OCI-M2 (cell line): ENCODE measurements around the gene DNAJB6.
A peak's percentile ranks its signal among the peaks of the same experiment; 100 is the strongest.

ENCODE experiments used
- DNase-seq: peaks from one replicate; lab custom pipeline; 2025; ENCODE audit not compliant: unreplicated experiment; lab: John Stamatoyannopoulos, UW

Gene DNAJB6

DNA sequence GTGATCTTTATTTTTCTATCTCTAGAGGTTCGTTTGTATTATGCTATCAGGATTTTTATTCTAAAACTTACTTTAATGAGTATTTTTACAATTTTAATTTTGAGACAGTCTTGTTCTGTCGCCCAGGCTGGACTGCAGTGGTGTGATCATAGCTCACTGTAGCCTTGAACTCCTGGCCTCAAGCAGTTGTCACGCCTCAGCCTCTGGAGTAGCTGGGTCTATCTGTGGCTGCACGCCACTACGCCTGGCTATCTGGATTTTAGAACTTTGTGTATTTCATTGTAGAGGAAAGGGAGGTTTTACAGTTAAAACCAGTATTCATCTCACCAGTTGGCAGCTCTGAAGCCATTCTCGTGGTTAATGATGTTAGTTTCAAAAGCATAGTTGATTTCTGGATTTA is 25.9 kb downstream of the DNAJB6 start:
- no peak for DNase-seq

DNA sequence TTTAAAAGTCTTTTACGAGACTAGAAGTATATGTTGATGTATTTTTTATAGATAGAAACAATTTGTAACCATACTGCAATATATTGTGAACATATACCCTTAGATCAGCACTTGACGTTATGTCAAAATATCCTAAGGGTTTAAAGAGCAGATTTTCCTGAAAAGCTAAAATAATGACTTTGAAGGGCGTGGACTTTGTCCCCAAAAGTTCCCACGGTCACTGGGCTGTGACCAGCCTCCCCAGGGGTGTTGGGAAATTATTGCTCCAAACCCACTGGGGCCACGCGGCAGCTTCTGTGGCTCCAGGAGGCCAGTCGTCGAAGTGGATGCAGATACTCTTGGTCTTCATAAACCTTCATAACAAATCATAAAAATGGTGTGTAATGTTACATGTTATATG is 29.9 kb downstream of the DNAJB6 start:
- DNase-seq = no peak

DNA sequence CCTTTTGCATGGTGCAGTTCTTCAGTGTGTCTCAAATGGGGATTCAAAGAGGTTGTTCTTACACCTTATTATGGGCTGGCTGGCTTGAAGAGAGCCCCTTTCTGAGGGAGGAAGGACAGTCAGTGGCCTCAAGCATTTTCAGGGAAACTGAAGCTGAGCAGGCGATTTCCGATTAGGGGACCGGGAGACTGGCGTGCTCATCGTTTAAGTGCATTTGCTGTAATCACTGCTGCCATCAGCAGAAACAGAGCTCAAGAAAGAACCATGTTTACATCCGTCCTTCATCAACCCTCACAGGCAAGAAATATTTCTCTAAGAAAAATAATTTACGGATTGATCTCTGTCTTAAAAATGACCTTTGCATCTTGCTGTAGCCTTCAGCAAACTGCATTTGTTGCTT is 32.2 kb downstream of the DNAJB6 start:
- DNase-seq = no peak

DNA sequence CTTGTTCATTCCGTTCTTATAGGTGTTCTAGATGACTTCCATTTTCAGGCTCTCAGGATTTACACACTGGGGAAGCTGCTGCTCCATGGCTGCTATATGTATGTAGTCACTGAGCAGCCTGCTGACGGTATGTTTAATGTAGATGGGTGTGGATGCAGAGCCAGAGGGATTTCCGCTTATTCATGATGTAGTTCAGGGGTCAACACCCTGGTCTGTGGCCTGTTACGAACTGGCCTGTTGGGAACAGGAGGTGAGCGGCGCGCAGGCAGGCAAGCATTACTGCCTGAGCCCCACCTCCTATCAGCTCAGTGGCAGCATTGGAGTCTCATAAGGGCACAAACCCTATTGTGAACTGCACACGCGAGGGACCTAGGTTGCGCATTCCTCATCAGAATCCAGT is 33.9 kb downstream of the DNAJB6 start:
- DNase-seq = no peak

DNA sequence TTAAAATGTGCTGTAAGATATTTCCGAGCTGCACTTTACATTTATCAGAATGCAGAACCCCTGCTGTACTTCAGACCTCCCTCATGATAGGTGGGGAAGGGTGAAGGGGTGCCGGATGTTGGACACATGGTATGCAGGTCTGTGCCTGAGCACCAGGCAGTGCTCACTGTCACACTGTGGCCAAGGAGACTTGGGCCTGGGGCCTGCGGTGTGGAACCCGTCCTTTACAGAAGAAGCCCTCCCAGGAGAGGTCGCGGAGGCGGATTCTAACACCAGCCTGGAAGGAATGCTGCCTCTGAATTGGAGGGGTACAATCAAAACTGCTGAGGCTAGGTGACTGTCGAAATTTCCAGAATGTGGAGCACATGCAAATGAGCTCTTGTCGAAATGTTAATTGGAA is 34.5 kb downstream of the DNAJB6 start:
- no peak for DNase-seq

DNA sequence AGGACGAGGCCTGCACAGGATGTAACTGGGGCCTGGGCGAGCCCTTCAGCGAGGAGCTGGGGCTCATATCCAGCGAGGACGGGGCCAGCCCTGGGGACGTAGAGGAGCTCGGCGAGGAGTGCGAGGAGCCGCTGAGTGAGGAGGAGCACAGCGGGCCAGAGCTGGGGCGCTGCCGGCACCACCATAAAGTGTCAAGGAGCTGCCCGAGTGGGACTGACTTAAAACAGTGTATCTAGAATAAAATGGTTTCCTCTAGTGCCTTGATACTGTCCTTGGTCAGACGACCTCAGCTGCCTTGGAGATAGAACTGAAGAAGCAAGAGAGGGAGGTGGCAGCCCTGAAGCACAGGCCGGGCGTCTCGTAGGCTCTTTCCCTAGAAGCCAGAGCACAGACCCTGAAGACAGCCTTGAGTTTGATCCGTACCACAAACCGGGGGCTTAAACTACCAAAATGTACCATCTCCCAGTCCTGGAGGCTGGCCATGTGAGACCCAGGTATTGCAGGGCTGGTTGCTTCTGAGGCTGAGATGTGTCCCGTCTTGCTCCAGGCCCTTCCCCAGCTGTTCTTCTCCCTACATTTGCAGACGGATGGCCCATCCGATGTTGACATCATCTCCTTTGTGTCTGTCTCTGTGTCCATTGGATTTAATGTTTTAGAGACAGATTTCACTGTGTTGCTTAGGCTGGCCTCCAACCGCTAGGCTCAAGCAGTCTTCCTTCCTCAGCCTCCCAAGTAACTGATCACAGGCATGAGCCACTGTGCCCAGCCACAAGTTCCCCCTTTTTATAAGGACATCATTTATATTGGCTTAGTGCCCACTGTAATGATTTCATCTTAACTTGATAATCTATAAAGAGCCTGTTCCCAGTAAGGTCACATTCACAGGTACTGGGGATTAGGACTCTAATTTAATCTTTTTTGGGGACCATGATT is 35.8 kb downstream of the DNAJB6 start:
- no peak for DNase-seq

DNA sequence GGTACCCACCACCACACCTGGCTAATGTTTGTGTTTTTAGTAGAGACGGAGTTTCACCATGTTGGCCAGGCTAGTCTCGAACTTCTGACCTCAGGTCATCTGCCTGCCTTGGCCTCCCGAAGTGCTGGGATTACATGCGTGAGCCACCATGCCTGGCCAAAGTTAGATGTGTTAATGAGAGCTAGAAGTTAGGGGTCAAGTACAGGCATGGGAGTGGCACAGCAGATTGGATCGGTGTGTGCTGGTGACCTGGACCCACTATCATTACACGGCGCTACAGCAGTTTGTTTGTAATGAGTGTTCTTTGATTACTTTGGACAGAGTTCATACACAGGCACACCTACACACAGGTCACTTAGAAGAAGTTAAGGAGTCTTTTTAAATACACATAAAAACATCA is 36.7 kb downstream of the DNAJB6 start:
- no peak for DNase-seq

DNA sequence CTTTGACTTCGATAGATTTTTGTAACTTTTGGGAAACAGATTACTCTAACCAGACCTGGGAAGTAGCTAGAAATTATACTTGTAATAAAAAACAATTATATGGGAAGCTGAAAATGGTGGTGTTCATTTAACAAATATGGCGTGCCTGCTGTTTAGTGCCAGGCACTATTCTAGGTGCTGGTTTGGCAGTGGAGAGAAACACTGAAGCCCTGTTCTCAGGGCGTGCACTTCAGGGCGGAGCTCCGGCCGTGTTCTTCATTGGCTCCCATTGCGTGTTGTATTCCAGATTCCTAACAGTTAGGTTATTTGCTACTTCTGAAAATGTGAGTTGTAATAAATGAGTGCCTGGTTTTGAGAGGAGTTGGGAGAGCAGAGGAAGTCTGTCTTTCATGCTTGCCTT is 38.6 kb downstream of the DNAJB6 start:
- no peak for DNase-seq

DNA sequence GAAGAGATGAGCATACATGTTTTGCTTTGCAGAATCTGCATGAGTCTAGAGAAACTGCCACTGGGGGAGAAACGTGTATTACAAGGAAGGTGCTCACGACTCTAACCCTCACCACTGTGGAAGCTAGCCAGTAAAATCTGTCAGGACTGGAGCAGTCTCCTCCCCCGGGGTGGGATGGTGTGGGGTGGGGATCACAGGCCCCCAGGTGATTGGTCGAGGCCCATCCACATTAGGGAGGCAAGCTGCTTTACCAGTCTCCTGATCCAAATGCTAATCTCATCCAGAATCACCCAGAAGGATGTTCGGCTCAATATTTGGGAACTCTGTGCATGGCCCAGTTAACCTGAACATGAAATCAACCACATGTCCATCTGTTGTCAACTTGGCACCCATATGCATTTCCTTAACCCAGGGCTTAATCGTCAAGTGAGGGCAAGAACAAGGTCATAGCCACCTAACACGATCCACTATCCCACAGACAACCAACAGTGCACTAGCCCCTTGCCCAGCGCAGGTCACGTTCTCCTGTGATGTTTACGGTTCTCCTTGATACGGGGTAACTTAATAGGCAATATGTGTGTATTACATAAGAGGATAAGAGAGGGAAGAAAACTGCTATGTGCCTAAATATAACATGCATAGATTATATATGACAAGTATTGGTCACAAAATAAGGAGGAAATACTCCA is 40.8 kb downstream of the DNAJB6 start:
- DNase-seq = no peak

DNA sequence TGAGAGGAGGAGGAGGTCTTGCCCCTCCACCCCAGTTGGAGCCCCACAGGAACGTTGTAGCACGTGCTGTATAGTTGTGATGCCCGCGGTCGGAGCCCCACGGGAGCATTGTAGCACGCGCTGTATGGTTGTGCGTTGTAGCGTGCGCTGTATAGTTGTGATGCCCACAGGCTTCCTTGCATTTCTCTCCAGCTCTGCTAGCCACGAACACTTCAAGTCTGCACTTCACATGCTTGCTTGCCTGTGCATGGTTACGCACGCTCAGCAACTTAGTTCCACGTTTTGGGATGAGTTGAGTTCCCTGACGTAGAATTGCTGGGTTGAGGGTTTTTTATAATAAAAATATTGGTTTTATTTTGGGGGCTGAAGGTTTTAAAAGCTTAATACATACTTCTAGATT is 41.6 kb downstream of the DNAJB6 start:
- DNase-seq = no peak

DNA sequence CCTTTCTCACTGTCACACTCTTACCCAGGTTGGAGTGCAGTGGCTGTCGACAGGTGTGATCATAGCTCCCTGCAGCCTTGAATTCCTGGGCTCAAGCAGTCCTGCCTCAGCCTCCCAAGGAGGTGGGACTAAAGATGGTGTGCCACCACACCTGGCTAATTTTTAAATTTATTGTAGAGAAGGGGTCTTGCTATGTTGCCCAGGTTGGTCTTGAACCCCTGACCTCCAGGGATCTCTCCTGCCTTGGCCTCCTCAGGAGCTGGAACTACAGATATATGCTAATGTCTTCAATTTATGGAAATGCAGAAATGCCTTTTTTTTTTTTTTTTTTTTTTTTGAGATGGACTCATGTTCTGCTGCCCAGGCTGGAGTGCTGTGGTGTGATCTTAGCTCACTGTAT is 42.7 kb downstream of the DNAJB6 start:
- DNase-seq = no peak

DNA sequence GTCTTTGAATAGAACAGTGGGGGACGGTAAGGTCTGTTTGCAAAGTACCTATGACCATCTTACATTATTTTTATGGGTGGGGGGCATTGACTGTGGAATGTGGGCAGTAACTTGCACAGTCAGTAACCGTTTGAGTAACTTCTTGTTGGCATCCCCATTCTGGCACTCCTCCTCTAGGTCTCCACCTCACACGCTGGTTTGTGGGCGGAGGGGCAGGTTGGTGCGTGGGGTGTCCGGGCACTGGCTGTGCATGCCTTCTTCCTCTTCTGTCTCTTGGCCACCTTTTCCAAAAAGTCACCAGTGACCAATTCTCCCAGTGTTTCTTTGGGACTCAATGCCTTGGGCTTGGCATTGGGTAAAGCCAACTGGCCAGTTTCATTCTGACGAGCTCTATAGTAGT is 43.6 kb downstream of the DNAJB6 start:
- DNase-seq = no peak

DNA sequence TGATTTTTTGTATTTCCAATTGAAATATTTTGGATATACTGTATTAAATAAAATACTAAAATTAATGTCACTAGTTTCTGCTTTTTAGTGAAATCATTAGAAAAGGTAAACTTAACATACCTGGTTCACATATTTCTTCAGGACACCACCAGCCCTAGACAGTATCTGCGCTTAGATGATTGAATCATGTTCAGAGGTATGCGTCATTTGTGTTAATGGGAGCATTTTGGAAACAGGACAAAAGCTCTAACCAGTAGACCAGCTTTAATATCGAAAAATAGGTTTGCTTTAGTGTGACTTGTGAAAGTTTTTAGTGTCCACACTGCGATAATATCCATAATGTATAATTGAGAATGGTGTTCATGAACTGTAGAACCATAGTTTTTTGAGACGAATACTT is 47.1 kb downstream of the DNAJB6 start:
- no peak for DNase-seq

DNA sequence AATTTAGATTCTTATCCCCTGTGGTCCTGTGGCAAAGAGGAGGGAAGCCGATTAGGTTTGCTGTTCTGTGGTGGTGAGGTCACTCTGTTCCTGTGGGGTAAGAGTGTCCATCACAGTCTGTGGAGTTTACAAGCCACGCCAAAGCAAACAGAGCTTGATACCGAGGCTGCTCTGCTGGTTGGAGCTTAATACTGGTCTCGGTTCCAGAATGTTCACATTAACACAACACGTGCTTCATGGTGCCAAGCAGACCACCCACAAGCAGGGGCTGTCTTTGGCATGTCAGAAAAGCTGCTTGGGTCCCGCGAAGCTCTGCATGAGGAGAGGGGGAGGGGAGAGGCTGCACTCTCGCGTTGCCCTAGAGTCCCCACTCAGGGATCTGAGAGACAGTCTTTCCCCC is 47.5 kb downstream of the DNAJB6 start:
- no peak for DNase-seq

DNA sequence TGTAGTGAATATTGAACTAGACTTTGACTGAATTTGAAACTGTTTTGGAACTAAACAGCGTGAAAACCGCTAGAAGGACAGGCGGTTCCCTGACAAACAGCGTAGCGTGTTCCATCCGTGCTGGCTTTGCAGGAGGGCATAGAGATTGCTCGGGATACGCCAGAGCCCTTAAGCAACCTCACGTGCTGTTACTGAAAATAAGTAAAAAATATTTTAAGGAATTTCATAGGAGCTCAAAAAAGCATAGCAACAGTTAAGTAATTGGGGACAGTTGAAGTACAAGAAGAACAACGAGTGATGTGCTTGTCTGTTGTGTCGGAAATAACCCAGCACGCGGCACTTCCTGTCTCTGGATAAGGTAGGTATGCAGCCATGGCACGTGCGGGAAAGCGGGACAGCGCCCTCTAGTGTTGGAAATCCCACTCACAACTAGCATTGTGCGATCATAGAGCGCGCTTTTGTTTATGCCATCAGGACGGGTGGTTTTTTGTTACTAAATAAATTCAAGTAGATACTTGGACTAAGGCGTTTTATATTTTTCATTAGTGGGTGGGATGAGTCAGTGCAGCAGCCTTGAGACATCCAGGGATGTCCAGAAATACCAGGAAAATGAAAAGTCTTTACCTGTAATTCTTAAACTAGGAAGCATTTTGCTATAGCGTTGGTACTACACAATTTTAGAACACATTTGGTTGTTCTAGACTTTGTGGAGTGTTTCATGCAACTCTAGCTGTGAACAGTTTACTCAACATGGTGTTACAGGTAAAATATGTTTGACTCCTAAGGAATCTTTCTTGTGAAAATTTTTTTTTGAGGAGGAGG is 50.4 kb downstream of the DNAJB6 start:
- DNase-seq = peak; percentile 46

DNA sequence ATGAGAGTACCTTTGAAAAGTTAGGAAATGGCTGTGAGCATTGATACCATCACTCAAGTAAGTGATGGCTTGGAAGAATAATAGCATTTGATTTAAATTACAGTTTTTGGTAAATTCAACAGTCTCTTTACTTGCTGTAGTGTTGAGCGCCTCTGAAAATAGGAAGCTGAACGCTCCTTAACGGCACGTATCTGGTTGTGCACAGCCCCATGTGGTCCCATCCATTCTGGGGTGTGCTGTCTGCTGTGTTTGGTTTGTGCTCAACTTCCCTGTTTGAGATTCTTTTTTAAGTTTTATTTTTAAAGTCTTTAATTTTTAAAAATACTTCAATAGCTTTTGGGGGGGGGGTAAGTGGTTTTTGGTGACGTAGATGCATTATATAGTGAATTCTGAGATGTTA is 51.5 kb downstream of the DNAJB6 start:
- DNase-seq = no peak

DNA sequence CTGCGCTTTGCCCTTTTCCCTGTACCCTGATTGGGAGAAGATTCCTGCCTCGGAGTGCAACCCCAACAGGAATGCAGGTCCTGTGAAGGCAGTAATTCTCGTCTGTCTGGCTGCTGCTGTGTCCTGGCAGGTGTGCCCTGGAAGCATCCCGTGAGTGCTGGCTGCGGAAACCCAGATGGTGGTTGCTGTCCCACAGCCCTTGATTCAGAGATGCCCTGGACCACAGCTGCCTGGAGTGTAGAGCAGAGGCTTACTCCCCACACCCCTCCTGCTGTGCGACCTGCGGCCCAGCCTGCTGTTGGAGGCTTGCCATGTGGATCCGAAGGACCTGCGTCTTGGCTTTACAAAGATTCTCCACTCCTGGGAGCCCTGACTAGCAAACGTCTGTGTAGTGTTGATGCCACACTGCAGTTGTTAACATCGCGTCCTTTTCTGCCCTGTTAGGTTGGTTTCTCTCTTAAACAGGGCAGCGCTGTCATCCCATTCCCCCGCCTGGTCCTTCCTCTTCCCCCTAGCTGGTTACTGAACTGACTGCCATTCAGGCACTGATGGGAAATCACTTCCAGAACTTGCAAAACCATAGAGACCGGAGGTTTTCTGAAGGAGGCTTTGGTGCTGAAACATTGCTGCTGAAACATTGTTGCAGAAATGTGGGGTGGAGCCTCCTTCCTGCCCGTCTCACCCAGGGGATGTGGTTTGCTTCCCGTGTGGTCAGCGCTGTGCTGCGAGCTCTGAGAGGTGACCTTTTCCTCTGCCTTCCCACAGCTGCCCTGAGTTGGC is 53.3 kb downstream of the DNAJB6 start:
- DNase-seq = no peak

DNA sequence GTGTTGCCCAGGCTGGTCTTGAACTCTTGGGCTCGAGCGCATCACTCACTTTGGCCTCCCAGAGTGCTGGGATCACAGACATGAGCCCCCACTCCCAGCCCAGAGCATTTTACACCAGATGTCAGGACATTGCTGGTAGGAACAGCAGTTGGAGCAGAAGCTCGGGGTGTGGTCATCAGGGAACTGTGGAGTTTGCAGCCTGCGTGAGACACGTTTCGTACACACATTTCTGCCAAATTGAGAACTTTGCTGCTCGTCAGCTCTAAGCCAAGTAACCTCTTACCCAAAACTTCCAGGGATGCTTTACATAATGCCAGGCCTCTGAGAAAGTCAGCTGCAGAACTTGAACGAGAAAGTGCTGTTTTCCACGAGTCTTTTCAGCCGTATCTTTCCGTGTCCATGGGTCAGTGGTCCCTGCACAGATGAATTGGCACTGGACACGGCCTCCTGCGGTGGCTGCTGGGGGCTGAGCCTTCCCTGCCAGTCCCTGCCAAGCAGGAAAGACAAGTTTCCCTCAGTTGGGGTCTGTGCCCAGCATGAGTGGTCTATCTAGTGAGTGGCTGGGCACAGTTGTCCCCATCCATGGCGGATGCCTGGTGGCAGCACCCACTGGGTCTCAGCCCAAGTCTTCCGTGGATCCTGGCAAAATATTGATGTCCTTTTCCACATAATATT is 54.4 kb downstream of the DNAJB6 start:
- DNase-seq = no peak

DNA sequence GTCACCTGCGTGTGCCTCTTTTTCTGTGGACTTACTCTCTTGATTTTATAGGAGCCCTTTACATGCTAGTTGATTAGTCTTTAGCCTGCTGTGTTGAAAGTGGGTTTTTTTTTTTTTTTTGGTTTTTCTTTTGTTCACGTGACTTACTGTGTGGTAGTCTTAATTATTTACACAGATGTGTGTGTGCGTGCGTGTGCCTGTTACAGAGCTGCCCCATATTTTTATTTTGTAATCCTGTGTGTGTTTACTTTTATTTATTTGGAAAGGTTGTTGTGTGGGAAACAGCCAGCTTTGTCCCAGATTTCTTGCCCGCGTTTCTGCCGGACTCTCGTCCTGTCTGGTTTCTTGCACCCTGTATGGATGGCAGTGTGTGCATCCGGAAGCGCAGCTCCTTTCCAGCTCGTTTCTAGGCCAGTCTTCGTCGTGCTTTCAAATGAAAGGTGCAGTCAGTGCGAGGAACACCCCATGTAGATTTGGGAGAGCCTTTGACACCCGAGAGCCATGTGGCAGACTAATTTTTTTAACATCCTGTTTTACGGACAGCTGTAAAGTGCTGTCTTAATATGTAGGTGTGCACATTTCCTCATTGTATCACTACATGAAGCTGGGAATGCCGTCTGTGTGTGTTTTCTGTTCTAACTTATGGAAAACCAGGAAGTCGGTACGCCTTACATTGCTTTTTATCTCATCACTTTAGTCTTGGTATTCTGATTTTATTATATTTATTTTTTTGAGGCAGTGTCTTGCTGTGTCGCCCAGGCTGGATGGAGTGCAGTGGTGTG is 55.6 kb downstream of the DNAJB6 start:
- DNase-seq = no peak
